C4-2B (cell line): ENCODE data around the gene KLK13.

ENCODE experiments used
- ZFX ChIP-seq: fragments of 450-650 bp; IDR thresholded peaks from 2 replicates; pipeline ENCODE4 v1.6.1; 2017
- TF ChIP-seq, protein P1 (sequence below): fragments of 450-650 bp; conservative IDR thresholded peaks from 2 replicates; pipeline ENCODE4 v1.5.1; 2017; ENCODE audit warnings: mild to moderate bottlenecking

GRCh38 chr19:51107406-51108065 is 42.6 kb upstream of the KLK13 start:
- TF ChIP-seq, protein P1, sequence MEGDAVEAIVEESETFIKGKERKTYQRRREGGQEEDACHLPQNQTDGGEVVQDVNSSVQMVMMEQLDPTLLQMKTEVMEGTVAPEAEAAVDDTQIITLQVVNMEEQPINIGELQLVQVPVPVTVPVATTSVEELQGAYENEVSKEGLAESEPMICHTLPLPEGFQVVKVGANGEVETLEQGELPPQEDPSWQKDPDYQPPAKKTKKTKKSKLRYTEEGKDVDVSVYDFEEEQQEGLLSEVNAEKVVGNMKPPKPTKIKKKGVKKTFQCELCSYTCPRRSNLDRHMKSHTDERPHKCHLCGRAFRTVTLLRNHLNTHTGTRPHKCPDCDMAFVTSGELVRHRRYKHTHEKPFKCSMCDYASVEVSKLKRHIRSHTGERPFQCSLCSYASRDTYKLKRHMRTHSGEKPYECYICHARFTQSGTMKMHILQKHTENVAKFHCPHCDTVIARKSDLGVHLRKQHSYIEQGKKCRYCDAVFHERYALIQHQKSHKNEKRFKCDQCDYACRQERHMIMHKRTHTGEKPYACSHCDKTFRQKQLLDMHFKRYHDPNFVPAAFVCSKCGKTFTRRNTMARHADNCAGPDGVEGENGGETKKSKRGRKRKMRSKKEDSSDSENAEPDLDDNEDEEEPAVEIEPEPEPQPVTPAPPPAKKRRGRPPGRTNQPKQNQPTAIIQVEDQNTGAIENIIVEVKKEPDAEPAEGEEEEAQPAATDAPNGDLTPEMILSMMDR: no peak
- no peak for TF ChIP-seq ZFX
